ENCODE measurements around the gene MFAP4.

DNA sequence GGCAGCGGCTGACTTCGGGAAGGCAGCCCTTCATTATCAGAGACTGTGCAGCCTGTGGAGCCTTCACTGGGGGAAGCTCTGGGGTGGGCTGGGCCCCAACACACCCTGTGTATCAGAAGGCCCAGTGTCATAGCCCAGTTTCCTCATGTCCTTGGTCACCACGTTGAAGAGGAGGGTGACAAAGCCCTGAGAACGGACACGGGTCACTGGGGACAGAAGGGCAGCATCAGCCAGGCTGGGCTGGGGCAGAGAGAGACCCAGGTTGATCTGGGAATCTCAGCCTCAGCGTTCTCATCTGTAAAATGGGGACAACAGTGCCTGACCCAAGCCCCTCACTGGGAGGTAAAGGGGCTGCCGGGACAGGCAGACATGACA is 43.7 kb downstream of the MFAP4 start:
- TF ChIP-seq ZNF354C (tag by site-specific recombination; IDR thresholded peaks at IDR 0.05; ENCODE audit: borderline replicate concordance, low read depth) (no peak), ZNF324 (tag by site-specific recombination; IDR thresholded peaks at IDR 0.05) (no peak), ZBTB17 (tag by site-specific recombination; IDR thresholded peaks at IDR 0.05) (no peak), ZNF660 (tag by site-specific recombination; IDR thresholded peaks at IDR 0.05) (no peak), GLI4 (tag by site-specific recombination; IDR thresholded peaks at IDR 0.05) (no peak), KLF10 (tag by site-specific recombination; IDR thresholded peaks at IDR 0.05) (no peak), KLF16 (tag by site-specific recombination; IDR thresholded peaks at IDR 0.05) (no peak), ZNF223 (tag by site-specific recombination; IDR thresholded peaks at IDR 0.05) (no peak), HOXA7 (CRISPR knock-in tag; IDR thresholded peaks at IDR 0.05; ENCODE audit: borderline replicate concordance) (no peak), GLI2 (tag by site-specific recombination; IDR thresholded peaks at IDR 0.05; ENCODE audit: borderline replicate concordance, low read depth) (no peak)
- TF ChIP-seq, protein P1, sequence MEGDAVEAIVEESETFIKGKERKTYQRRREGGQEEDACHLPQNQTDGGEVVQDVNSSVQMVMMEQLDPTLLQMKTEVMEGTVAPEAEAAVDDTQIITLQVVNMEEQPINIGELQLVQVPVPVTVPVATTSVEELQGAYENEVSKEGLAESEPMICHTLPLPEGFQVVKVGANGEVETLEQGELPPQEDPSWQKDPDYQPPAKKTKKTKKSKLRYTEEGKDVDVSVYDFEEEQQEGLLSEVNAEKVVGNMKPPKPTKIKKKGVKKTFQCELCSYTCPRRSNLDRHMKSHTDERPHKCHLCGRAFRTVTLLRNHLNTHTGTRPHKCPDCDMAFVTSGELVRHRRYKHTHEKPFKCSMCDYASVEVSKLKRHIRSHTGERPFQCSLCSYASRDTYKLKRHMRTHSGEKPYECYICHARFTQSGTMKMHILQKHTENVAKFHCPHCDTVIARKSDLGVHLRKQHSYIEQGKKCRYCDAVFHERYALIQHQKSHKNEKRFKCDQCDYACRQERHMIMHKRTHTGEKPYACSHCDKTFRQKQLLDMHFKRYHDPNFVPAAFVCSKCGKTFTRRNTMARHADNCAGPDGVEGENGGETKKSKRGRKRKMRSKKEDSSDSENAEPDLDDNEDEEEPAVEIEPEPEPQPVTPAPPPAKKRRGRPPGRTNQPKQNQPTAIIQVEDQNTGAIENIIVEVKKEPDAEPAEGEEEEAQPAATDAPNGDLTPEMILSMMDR (tag by site-specific recombination; IDR thresholded peaks at IDR 0.05): no peak
- TF ChIP-seq, protein P2, sequence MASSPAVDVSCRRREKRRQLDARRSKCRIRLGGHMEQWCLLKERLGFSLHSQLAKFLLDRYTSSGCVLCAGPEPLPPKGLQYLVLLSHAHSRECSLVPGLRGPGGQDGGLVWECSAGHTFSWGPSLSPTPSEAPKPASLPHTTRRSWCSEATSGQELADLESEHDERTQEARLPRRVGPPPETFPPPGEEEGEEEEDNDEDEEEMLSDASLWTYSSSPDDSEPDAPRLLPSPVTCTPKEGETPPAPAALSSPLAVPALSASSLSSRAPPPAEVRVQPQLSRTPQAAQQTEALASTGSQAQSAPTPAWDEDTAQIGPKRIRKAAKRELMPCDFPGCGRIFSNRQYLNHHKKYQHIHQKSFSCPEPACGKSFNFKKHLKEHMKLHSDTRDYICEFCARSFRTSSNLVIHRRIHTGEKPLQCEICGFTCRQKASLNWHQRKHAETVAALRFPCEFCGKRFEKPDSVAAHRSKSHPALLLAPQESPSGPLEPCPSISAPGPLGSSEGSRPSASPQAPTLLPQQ (tag by site-specific recombination; IDR thresholded peaks at IDR 0.05): no peak
- TF ChIP-seq, protein P3, sequence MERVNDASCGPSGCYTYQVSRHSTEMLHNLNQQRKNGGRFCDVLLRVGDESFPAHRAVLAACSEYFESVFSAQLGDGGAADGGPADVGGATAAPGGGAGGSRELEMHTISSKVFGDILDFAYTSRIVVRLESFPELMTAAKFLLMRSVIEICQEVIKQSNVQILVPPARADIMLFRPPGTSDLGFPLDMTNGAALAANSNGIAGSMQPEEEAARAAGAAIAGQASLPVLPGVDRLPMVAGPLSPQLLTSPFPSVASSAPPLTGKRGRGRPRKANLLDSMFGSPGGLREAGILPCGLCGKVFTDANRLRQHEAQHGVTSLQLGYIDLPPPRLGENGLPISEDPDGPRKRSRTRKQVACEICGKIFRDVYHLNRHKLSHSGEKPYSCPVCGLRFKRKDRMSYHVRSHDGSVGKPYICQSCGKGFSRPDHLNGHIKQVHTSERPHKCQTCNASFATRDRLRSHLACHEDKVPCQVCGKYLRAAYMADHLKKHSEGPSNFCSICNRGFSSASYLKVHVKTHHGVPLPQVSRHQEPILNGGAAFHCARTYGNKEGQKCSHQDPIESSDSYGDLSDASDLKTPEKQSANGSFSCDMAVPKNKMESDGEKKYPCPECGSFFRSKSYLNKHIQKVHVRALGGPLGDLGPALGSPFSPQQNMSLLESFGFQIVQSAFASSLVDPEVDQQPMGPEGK (tag by site-specific recombination; IDR thresholded peaks at IDR 0.05): no peak
